SK-N-SH (cell line): ENCODE data around the gene ME3.

ENCODE experiments used
- EP300 ChIP-seq, 2 experiments: IDR thresholded peaks; 2 replicates each; pipeline versions ENCODE4 v1.4.0 to v1.6.1; 2012; ENCODE audit warnings: borderline replicate concordance in 1 of 2, low read depth in 1 of 2, low read length in 1 of 2
- EZH2phosphoT487 ChIP-seq: fragments of 200-600 bp; sonication (generic); IDR thresholded peaks from 2 replicates; pipeline ENCODE4 v1.6.1; 2017; ENCODE audit warnings: low read depth, mixed run types, mild to moderate bottlenecking, antibody characterized with exemption, moderate library complexity, borderline replicate concordance
- RXRA ChIP-seq: IDR thresholded peaks from 2 replicates; pipeline ENCODE4 v1.4.0; 2012; ENCODE audit warnings: low read depth, mild to moderate bottlenecking, borderline replicate concordance
- SIN3A ChIP-seq: IDR thresholded peaks from 2 replicates; pipeline ENCODE4 v1.6.1; 2012; ENCODE audit warnings: low read depth, mild to moderate bottlenecking, low read length, moderate library complexity, borderline replicate concordance
- TAF1 ChIP-seq: IDR thresholded peaks from 2 replicates; pipeline ENCODE4 v1.6.1; 2012; ENCODE audit warnings: low read depth, mild to moderate bottlenecking, low read length, moderate library complexity, borderline replicate concordance
- TF ChIP-seq, protein P1 (sequence below): IDR thresholded peaks from 2 replicates; pipeline ENCODE4 v1.4.0; 2012; ENCODE audit warnings: low read depth, borderline replicate concordance
- TF ChIP-seq, protein P2 (sequence below): fragments of 150-350 bp; IDR thresholded peaks from 2 replicates; pipeline ENCODE4 v1.6.1; 2017; ENCODE audit warnings: antibody characterized with exemption, low read length, low read depth, borderline replicate concordance
- TF ChIP-seq, protein P3 (sequence below): fragments of 200-600 bp; sonication (generic); IDR thresholded peaks from 2 replicates; pipeline ENCODE4 v1.6.1; 2017; ENCODE audit warnings: antibody characterized with exemption, mild to moderate bottlenecking, moderate library complexity
- TF ChIP-seq, protein P4 (sequence below): IDR thresholded peaks from 2 replicates; pipeline ENCODE4 v1.4.0; 2012; ENCODE audit warnings: low read depth
- TF ChIP-seq, protein P5 (sequence below): IDR thresholded peaks from 2 replicates; pipeline ENCODE4 v1.6.1; 2012; ENCODE audit warnings: mild to moderate bottlenecking, low read depth, low read length, moderate library complexity

DNA sequence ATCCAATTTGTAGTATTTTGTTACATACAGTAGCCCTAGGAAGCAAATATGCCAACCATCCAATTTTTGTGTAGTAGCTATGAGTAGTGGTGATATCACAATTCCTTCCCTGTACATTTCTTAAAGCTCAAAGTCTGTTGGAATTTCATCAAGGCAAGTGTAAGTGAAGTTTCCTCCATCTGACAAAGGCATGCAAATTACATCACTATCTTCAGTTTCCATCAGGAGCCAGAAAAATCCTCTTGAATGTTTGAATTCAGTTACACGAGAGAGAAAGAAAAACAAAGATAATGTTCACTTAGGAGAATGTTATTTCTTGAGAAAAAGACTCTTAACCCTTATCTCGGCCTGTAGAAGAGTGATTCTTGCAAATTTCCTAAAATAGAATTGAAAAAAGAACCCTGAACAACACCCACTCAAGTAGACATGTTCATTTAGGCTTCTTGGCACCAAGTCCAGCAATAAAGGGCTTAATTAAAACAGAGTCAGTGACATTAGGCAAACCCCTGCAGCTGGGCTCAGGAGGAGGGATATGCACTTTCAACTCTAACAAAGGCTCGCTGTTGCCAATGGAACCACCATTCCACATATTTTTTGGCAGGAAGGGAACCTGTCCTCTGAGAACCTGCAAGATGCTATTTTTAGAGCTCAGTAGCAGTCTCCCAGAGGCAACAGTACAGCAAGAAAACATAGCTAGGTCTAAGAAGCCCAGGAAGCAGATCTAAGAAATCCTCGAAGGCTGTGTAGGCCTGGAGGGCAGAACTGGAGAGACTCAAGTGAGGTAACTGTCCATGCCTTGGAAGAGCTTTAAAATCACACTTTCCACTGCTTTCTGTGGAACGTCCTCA is 153.1 kb downstream of the ME3 start:
- TF ChIP-seq, protein P1, sequence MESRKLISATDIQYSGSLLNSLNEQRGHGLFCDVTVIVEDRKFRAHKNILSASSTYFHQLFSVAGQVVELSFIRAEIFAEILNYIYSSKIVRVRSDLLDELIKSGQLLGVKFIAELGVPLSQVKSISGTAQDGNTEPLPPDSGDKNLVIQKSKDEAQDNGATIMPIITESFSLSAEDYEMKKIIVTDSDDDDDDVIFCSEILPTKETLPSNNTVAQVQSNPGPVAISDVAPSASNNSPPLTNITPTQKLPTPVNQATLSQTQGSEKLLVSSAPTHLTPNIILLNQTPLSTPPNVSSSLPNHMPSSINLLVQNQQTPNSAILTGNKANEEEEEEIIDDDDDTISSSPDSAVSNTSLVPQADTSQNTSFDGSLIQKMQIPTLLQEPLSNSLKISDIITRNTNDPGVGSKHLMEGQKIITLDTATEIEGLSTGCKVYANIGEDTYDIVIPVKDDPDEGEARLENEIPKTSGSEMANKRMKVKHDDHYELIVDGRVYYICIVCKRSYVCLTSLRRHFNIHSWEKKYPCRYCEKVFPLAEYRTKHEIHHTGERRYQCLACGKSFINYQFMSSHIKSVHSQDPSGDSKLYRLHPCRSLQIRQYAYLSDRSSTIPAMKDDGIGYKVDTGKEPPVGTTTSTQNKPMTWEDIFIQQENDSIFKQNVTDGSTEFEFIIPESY, result no peak
- TF ChIP-seq, protein P2, sequence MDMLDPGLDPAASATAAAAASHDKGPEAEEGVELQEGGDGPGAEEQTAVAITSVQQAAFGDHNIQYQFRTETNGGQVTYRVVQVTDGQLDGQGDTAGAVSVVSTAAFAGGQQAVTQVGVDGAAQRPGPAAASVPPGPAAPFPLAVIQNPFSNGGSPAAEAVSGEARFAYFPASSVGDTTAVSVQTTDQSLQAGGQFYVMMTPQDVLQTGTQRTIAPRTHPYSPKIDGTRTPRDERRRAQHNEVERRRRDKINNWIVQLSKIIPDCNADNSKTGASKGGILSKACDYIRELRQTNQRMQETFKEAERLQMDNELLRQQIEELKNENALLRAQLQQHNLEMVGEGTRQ, result no peak
- TF ChIP-seq, protein P3, sequence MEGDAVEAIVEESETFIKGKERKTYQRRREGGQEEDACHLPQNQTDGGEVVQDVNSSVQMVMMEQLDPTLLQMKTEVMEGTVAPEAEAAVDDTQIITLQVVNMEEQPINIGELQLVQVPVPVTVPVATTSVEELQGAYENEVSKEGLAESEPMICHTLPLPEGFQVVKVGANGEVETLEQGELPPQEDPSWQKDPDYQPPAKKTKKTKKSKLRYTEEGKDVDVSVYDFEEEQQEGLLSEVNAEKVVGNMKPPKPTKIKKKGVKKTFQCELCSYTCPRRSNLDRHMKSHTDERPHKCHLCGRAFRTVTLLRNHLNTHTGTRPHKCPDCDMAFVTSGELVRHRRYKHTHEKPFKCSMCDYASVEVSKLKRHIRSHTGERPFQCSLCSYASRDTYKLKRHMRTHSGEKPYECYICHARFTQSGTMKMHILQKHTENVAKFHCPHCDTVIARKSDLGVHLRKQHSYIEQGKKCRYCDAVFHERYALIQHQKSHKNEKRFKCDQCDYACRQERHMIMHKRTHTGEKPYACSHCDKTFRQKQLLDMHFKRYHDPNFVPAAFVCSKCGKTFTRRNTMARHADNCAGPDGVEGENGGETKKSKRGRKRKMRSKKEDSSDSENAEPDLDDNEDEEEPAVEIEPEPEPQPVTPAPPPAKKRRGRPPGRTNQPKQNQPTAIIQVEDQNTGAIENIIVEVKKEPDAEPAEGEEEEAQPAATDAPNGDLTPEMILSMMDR, result no peak
- TF ChIP-seq EZH2phosphoT487 (no peak), RXRA (peak; percentile 51; the same call in 1 of the 2 replicates), EP300 (IDR thresholded peaks at IDR 0.05; ENCODE audit: borderline replicate concordance in 1 of 2, low read depth in 1 of 2, low read length in 1 of 2) (peak in 1 of 2 experiments; percentile 60; a peak in 1 of 4 replicates), SIN3A (no peak), TAF1 (no peak)
- TF ChIP-seq, protein P4, sequence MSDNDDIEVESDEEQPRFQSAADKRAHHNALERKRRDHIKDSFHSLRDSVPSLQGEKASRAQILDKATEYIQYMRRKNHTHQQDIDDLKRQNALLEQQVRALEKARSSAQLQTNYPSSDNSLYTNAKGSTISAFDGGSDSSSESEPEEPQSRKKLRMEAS, result no peak
- TF ChIP-seq, protein P5, sequence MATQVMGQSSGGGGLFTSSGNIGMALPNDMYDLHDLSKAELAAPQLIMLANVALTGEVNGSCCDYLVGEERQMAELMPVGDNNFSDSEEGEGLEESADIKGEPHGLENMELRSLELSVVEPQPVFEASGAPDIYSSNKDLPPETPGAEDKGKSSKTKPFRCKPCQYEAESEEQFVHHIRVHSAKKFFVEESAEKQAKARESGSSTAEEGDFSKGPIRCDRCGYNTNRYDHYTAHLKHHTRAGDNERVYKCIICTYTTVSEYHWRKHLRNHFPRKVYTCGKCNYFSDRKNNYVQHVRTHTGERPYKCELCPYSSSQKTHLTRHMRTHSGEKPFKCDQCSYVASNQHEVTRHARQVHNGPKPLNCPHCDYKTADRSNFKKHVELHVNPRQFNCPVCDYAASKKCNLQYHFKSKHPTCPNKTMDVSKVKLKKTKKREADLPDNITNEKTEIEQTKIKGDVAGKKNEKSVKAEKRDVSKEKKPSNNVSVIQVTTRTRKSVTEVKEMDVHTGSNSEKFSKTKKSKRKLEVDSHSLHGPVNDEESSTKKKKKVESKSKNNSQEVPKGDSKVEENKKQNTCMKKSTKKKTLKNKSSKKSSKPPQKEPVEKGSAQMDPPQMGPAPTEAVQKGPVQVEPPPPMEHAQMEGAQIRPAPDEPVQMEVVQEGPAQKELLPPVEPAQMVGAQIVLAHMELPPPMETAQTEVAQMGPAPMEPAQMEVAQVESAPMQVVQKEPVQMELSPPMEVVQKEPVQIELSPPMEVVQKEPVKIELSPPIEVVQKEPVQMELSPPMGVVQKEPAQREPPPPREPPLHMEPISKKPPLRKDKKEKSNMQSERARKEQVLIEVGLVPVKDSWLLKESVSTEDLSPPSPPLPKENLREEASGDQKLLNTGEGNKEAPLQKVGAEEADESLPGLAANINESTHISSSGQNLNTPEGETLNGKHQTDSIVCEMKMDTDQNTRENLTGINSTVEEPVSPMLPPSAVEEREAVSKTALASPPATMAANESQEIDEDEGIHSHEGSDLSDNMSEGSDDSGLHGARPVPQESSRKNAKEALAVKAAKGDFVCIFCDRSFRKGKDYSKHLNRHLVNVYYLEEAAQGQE, result no peak
